DND-41 (cell line): ENCODE data around the gene PRRG3.

ENCODE experiments used
- CTCF ChIP-seq: IDR thresholded peaks from 2 replicates; pipeline ENCODE4 v1.5.1; 2012; ENCODE audit warnings: borderline replicate concordance, low read length, moderate library complexity, mild to moderate bottlenecking; ENCODE audit not compliant: poor library complexity, severe bottlenecking; ENCODE audit errors: extremely low read depth
- EZH2 ChIP-seq: IDR thresholded peaks from 3 replicates; pipeline ENCODE4 v1.6.1; 2012; ENCODE audit warnings: borderline replicate concordance, low read depth, mild to moderate bottlenecking, moderate library complexity, low read length, inconsistent platforms; ENCODE audit not compliant: severe bottlenecking

GRCh38 chrX:151701531-151701930 lies 6.3 kb downstream of the PRRG3 start:
- TF ChIP-seq CTCF, result no peak
- TF ChIP-seq EZH2, result no peak
